ENCODE measurements around the gene QKI.
"Not testable (repeated sequence)": the region's sequence is repeated elsewhere in the genome, so short reads cannot be mapped to it uniquely, and the experiment has no call there.

QKI gene

DNA sequence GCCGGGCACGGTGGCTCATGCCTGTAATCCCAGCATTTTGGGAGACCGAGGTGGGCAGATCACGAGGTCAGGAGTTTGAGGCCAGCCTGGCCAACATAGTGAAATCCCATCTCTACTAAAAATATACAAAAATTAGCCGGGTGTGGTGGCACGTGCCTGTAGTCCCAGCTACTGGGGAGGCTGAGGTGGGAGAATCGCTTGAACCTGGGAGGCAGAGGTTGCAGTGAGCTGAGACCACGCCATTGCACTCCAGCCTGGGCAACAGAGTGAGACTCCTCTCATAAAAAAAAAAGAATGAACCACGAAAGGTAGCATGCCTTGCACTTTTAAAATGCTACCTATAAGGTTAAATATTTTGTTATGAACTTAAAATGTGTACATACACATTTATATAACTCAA, 19.0 kb downstream of the QKI start:
- peak; percentile 57; the same call in 1 of the 2 replicates for TF ChIP-seq ZNF121 (tag by site-specific recombination; IDR thresholded peaks at IDR 0.05)
- H3K27ac ChIP-seq (ENCODE audit: extremely low read depth, low read depth, low read length); POLR2A ChIA-PET; H3K36me3 ChIP-seq (ENCODE audit: control insufficient read depth in 2 of 2, insufficient read depth in 1 of 2, low read length in 2 of 2); H3K9me3 ChIP-seq (ENCODE audit: control insufficient read depth, insufficient read depth, low read depth, low read length); H3K4me3 ChIP-seq (ENCODE audit: low read depth, low read length): not testable (repeated sequence)
- CTCF ChIA-PET, result interaction anchor here (0.5 to 0.7 kb wide), 2 partner anchors 13 to 126 kb away, joined by 3 to 5 read pairs; no protein-coding TSS in a partner anchor
- peaks cover 21% of the 10 kb centered on the region for H3K4me1 ChIP-seq (ENCODE audit: control insufficient read depth, insufficient read depth, low read length)

DNA sequence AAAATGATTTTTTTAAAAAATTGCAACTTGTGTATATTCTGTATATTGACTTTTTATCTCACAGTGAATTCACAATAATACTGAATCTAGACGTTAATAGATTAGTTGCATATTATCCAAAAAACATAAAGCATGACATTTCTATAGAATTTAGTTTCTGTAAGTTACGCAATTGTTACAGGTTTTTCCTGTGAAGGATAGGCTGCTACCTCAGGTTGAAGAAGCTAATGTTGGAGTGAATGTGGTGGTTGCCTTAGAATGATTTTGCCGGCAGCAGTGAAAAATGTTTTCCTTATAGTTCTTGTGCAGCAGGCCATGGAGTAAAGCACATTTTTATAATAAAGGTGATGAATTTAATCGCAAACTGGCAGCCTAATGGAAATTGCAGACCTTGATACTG, 20.5 kb downstream of the QKI start:
- Histone ChIP-seq H3K36me3 (ENCODE audit: control insufficient read depth in 2 of 2, insufficient read depth in 1 of 2, low read length in 2 of 2) (no peaks in the 10 kb centered on the region), H3K4me3 (ENCODE audit: low read depth, low read length) (no peak overlapping the region), H3K4me1 (ENCODE audit: control insufficient read depth, insufficient read depth, low read length) (peaks cover 21% of the 10 kb centered on the region), H3K9me3 (ENCODE audit: control insufficient read depth, insufficient read depth, low read depth, low read length) (no peaks in the 10 kb centered on the region), H3K27ac (ENCODE audit: extremely low read depth, low read depth, low read length) (no peak overlapping the region)
- POLR2A ChIA-PET, result no interaction called here
- CTCF ChIA-PET, result interaction anchor here (1.0 kb wide), 1 partner anchor 18 kb away, joined by 8 read pairs; no protein-coding TSS in a partner anchor
- TF ChIP-seq, protein P1, sequence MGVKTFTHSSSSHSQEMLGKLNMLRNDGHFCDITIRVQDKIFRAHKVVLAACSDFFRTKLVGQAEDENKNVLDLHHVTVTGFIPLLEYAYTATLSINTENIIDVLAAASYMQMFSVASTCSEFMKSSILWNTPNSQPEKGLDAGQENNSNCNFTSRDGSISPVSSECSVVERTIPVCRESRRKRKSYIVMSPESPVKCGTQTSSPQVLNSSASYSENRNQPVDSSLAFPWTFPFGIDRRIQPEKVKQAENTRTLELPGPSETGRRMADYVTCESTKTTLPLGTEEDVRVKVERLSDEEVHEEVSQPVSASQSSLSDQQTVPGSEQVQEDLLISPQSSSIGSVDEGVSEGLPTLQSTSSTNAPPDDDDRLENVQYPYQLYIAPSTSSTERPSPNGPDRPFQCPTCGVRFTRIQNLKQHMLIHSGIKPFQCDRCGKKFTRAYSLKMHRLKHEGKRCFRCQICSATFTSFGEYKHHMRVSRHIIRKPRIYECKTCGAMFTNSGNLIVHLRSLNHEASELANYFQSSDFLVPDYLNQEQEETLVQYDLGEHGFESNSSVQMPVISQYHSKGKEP (tag by site-specific recombination; IDR thresholded peaks at IDR 0.05), result no peak
- TF ChIP-seq ZNF701 (tag by site-specific recombination; IDR thresholded peaks at IDR 0.05), result no peak
- no peak for TF ChIP-seq ZNF792 (tag by site-specific recombination; IDR thresholded peaks at IDR 0.05)
- TF ChIP-seq SETDB1 (IDR thresholded peaks at IDR 0.05; ENCODE audit: insufficient read length, low read length), result no peak

DNA sequence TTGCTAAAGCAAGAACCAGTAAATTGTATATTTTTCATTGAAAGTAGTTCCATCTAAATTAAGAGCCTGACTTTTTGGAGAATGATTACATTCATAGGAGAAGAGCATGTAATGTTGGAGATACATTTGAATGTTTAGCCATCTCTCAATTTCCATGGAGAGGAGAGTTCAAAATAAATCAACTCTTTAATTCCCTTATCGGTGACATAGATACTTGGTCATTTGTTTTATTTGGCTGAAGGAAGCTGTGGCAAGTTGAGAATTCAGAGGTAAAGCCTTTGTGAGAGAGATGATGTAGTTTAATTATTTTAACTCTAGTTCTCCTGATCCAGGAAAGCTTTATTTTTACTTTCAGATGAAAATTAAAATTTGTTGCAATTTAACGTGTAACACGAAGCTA, 22.3 kb downstream of the QKI start:
- no peak for TF ChIP-seq ZNF16 (tag by site-specific recombination; IDR thresholded peaks at IDR 0.05; ENCODE audit: low read depth)
- peak; percentile 36; the same call in 1 of the 2 replicates for TF ChIP-seq ZNF843 (tag by site-specific recombination; IDR thresholded peaks at IDR 0.05)
- TF ChIP-seq ZNF184 (tag by site-specific recombination; IDR thresholded peaks at IDR 0.05), result no peak
- TF ChIP-seq INSM2 (tag by site-specific recombination; IDR thresholded peaks at IDR 0.05), result no peak
- no peak for TF ChIP-seq ZNF23 (tag by site-specific recombination; IDR thresholded peaks at IDR 0.05; ENCODE audit: borderline replicate concordance)
- no peak for TF ChIP-seq ZNF266 (tag by site-specific recombination; IDR thresholded peaks at IDR 0.05; ENCODE audit: low read depth)
- 0 out of 2 replicates have a peak, but pooled peaks have one; percentile 39 for TF ChIP-seq PRDM6 (tag by site-specific recombination; IDR thresholded peaks at IDR 0.05)
- no peak for TF ChIP-seq ZNF510 (tag by site-specific recombination; IDR thresholded peaks at IDR 0.05; ENCODE audit: insufficient replicate concordance)
- POLR2A ChIA-PET, result no interaction called here
- CTCF ChIA-PET, result interaction anchor here (0.6 to 1.5 kb wide), 5 partner anchors 18 to 520 kb away, joined by 3 to 4 read pairs (median 3); no protein-coding TSS in a partner anchor

GRCh38 chr6:163437466-163437865, 22.9 kb downstream of the QKI start:
- TF ChIP-seq ATF2 (tag by site-specific recombination; IDR thresholded peaks at IDR 0.05; ENCODE audit: low read depth), result 0 out of 2 replicates have a peak, but pooled peaks have one; percentile 48
- no peak for TF ChIP-seq ZNF830 (tag by site-specific recombination; IDR thresholded peaks at IDR 0.05; ENCODE audit: low read depth)
- no peak for TF ChIP-seq ZNF335 (tag by site-specific recombination; conservative IDR thresholded peaks at IDR 0.05)
- Histone ChIP-seq H3K4me1 (ENCODE audit: control insufficient read depth, insufficient read depth, low read length) (peaks cover 20% of the 10 kb centered on the region), H3K9me3 (ENCODE audit: control insufficient read depth, insufficient read depth, low read depth, low read length) (no peaks in the 10 kb centered on the region), H3K4me3 (ENCODE audit: low read depth, low read length) (no peak overlapping the region), H3K36me3 (ENCODE audit: control insufficient read depth in 2 of 2, insufficient read depth in 1 of 2, low read length in 2 of 2) (no peaks in the 10 kb centered on the region), H3K27ac (ENCODE audit: extremely low read depth, low read depth, low read length) (no peak overlapping the region)
- ChIA-PET CTCF (interaction anchor here (0.7 to 1.5 kb wide), 5 partner anchors 19 to 519 kb away, joined by 3 read pairs; no protein-coding TSS in a partner anchor), POLR2A (no interaction called here)

More for the DNA sequence above, 22.3 kb downstream of the QKI start:
- Histone ChIP-seq H3K4me1 (ENCODE audit: control insufficient read depth, insufficient read depth, low read length) (peaks cover 21% of the 10 kb centered on the region), H3K27ac (ENCODE audit: extremely low read depth, low read depth, low read length) (no peak overlapping the region), H3K4me3 (ENCODE audit: low read depth, low read length) (no peak overlapping the region), H3K9me3 (ENCODE audit: control insufficient read depth, insufficient read depth, low read depth, low read length) (no peaks in the 10 kb centered on the region), H3K36me3 (ENCODE audit: control insufficient read depth in 2 of 2, insufficient read depth in 1 of 2, low read length in 2 of 2) (no peaks in the 10 kb centered on the region)

Measured in HEK293 (cell line).